ENCODE results near the gene SLC25A23.

GRCh38 chr19:6501740-6502648 is 42.4 kb upstream of the SLC25A23 start, which contains the start of gene TUBB4A:
- TF ChIP-seq, protein P1, sequence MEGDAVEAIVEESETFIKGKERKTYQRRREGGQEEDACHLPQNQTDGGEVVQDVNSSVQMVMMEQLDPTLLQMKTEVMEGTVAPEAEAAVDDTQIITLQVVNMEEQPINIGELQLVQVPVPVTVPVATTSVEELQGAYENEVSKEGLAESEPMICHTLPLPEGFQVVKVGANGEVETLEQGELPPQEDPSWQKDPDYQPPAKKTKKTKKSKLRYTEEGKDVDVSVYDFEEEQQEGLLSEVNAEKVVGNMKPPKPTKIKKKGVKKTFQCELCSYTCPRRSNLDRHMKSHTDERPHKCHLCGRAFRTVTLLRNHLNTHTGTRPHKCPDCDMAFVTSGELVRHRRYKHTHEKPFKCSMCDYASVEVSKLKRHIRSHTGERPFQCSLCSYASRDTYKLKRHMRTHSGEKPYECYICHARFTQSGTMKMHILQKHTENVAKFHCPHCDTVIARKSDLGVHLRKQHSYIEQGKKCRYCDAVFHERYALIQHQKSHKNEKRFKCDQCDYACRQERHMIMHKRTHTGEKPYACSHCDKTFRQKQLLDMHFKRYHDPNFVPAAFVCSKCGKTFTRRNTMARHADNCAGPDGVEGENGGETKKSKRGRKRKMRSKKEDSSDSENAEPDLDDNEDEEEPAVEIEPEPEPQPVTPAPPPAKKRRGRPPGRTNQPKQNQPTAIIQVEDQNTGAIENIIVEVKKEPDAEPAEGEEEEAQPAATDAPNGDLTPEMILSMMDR (IDR thresholded peaks at IDR 0.05) = peak; percentile 13
- no peak for TF ChIP-seq EZH2 (IDR thresholded peaks at IDR 0.05; ENCODE audit: borderline replicate concordance, insufficient read depth, low read depth, low read length, poor library complexity, severe bottlenecking)

Data from B cell (primary cell).